Parathyroid adenoma (tissue), 2 donors: ENCODE results near the gene MYDGF.

ENCODE experiments used
- H2AFZ ChIP-seq: fragments of 300-600 bp; sonication (generic); one replicate; pipeline ENCODE4 v1.7.0; 2017; ENCODE audit warnings: antibody characterized with exemption, mild to moderate bottlenecking
- H3K27ac ChIP-seq: fragments of 300-600 bp; sonication (generic); one replicate; pipeline ENCODE4 v1.7.0; 2017
- H3K27me3 ChIP-seq: fragments of 300-600 bp; sonication (generic); one replicate; pipeline ENCODE4 v1.7.0; 2017; ENCODE audit warnings: low read length; ENCODE audit not compliant: control insufficient read depth, insufficient read depth
- H3K36me3 ChIP-seq: fragments of 300-600 bp; sonication (generic); one replicate; pipeline ENCODE4 v1.7.0; 2017; ENCODE audit warnings: low read length; ENCODE audit not compliant: control insufficient read depth, insufficient read depth
- H3K4me1 ChIP-seq: fragments of 300-600 bp; sonication (generic); one replicate; pipeline ENCODE4 v1.7.0; 2017; ENCODE audit warnings: control low read depth
- H3K4me2 ChIP-seq: fragments of 300-600 bp; sonication (generic); one replicate; pipeline ENCODE4 v1.7.0; 2017; ENCODE audit warnings: low read length
- H3K4me3 ChIP-seq: fragments of 300-600 bp; sonication (generic); one replicate; pipeline ENCODE4 v1.7.0; 2017; ENCODE audit warnings: low read depth, low read length
- H3K79me2 ChIP-seq: fragments of 300-600 bp; sonication (generic); one replicate; pipeline ENCODE4 v1.7.0; 2017; ENCODE audit warnings: control low read depth
- H3K9ac ChIP-seq: fragments of 300-600 bp; sonication (generic); one replicate; pipeline ENCODE4 v1.7.0; 2017; ENCODE audit warnings: mild to moderate bottlenecking
- H3K9me3 ChIP-seq: fragments of 300-600 bp; sonication (generic); one replicate; pipeline ENCODE4 v1.7.0; 2017; ENCODE audit warnings: low read length; ENCODE audit not compliant: control insufficient read depth
- CTCF ChIP-seq: fragments of 300-600 bp; sonication (generic); IDR thresholded peaks from one replicate; pipeline ENCODE4 v1.7.0; 2017; ENCODE audit warnings: antibody characterized with exemption, mild to moderate bottlenecking
- donor health status: primary hyperparathyroidism.

The MYDGF gene

GRCh38 chr19:4711211-4711610, 41.1 kb upstream of the MYDGF start:
- H3K4me3 ChIP-seq, result no peak overlapping the region
- no peaks in the 10 kb centered on the region for H3K9me3 ChIP-seq
- no peaks in the 10 kb centered on the region for H3K36me3 ChIP-seq
- no peak overlapping the region for H2AFZ ChIP-seq
- H3K9ac ChIP-seq, result no peak overlapping the region
- no peaks in the 10 kb centered on the region for H3K4me1 ChIP-seq
- peaks cover 3% of the 10 kb centered on the region for H3K79me2 ChIP-seq
- no peaks in the 10 kb centered on the region for H3K27me3 ChIP-seq
- TF ChIP-seq CTCF, result no peak
- no peak overlapping the region for H3K4me2 ChIP-seq
- H3K27ac ChIP-seq, result no peak overlapping the region

- no peaks in the 10 kb centered on the region for H3K4me1 ChIP-seq
- H3K36me3 ChIP-seq, result no peaks in the 10 kb centered on the region
These were observed 40.1 kb upstream of the MYDGF start for GRCh38 chr19:4710281-4710600.

GRCh38 chr19:4709440-4710280, 39.5 kb upstream of the MYDGF start:
- Histone ChIP-seq H3K27ac (no peak overlapping the region), H3K4me2 (no peak overlapping the region)

More at GRCh38 chr19:4710281-4710600, 40.1 kb upstream of the MYDGF start:
- Histone ChIP-seq H2AFZ (no peak overlapping the region), H3K9ac (no peak overlapping the region), H3K27ac (no peak overlapping the region), H3K79me2 (peaks cover 6% of the 10 kb centered on the region), H3K9me3 (no peaks in the 10 kb centered on the region), H3K4me2 (no peak overlapping the region), H3K27me3 (no peaks in the 10 kb centered on the region), H3K4me3 (no peak overlapping the region)
- TF ChIP-seq CTCF, result no peak

GRCh38 chr19:4707956-4708650, 38.0 kb upstream of the MYDGF start:
- no peak overlapping the region for H3K27ac ChIP-seq
- H3K4me2 ChIP-seq, result no peak overlapping the region

More at GRCh38 chr19:4709440-4710280, 39.5 kb upstream of the MYDGF start:
- H3K27me3 ChIP-seq, result no peaks in the 10 kb centered on the region
- H3K9me3 ChIP-seq, result no peaks in the 10 kb centered on the region
- no peak overlapping the region for H2AFZ ChIP-seq
- no peak for TF ChIP-seq CTCF
- H3K36me3 ChIP-seq, result no peaks in the 10 kb centered on the region
- no peak overlapping the region for H3K4me3 ChIP-seq
- no peaks in the 10 kb centered on the region for H3K4me1 ChIP-seq
- H3K79me2 ChIP-seq, result peaks cover 5% of the 10 kb centered on the region
- H3K9ac ChIP-seq, result no peak overlapping the region

More at GRCh38 chr19:4707956-4708650, 38.0 kb upstream of the MYDGF start:
- H3K27me3 ChIP-seq, result no peaks in the 10 kb centered on the region
- H3K79me2 ChIP-seq, result peaks cover 7% of the 10 kb centered on the region
- H3K4me3 ChIP-seq, result no peak overlapping the region
- no peak overlapping the region for H2AFZ ChIP-seq
- no peaks in the 10 kb centered on the region for H3K36me3 ChIP-seq
- H3K9ac ChIP-seq, result no peak overlapping the region
- no peaks in the 10 kb centered on the region for H3K4me1 ChIP-seq
- H3K9me3 ChIP-seq, result no peaks in the 10 kb centered on the region
- no peak for TF ChIP-seq CTCF
